Activated T-helper 1 cell treated with anti-CD3 and anti-CD28 coated beads, Interleukin-2, amount 50 U/mL, for 16 hours (primary cell): Measurements from ENCODE around the gene KLK5.
"Not testable (repeated sequence)": the region's sequence is repeated elsewhere in the genome, so short reads cannot be mapped to it uniquely, and the experiment has no call there.

ENCODE experiments used
- DNase-seq, 2 donors: peaks; one replicate each; pipeline ENCODE4 v3.0.0-alpha.2; 2020; ENCODE audit warnings: low read depth in 1 of 2, low spot score in 1 of 2

The KLK5 gene

DNA sequence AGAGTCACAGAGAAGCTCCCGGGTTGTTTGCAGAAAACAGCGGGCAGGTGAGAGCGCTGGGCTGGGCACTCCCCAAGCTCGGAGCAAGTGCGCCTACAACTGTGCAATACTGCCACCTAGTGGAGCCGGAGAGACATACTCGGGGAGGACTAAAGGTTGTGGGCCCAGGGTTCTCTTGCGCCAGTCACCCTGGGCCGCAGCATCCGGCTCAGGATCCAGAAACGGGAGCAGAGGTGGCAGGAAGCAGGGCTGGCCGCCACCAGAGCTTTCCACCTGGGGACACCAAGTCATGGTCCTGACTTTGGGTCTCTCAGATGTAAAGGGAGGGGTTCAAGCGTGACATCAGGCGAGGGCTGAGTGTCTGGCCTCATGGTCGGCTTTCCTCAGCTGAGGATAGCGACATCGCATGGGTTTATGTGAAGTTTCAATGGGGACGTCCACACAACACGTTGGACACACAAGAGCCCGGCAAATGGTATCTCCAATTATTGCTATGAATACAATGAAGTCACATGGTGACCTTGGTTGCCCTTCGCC, 30.5 kb downstream of the KLK5 start:
- DNase-seq, result peak; percentile 35 to 57

- DNase-seq, result no peak
Measured at GRCh38 chr19:50921426-50922316, 31.2 kb downstream of the KLK5 start.

DNA sequence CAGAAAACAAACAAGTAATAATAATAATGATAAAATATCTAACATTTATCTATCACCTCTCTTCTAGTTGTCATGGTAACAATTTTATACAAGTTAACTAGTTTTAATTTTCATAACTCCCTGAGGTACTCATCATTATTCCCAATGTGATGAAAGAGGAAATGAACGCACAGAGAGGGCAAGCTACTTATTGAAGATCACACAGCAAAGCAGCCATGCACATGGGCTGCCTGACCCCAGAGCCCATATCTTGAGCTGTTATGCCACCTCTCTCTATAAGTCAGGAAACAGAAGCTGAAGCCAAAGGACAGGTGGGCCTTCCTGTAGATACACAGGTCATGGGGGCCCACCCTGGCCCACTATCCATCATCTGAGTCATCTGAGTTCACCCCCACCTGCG, 36.8 kb downstream of the KLK5 start:
- no peak for DNase-seq

DNA sequence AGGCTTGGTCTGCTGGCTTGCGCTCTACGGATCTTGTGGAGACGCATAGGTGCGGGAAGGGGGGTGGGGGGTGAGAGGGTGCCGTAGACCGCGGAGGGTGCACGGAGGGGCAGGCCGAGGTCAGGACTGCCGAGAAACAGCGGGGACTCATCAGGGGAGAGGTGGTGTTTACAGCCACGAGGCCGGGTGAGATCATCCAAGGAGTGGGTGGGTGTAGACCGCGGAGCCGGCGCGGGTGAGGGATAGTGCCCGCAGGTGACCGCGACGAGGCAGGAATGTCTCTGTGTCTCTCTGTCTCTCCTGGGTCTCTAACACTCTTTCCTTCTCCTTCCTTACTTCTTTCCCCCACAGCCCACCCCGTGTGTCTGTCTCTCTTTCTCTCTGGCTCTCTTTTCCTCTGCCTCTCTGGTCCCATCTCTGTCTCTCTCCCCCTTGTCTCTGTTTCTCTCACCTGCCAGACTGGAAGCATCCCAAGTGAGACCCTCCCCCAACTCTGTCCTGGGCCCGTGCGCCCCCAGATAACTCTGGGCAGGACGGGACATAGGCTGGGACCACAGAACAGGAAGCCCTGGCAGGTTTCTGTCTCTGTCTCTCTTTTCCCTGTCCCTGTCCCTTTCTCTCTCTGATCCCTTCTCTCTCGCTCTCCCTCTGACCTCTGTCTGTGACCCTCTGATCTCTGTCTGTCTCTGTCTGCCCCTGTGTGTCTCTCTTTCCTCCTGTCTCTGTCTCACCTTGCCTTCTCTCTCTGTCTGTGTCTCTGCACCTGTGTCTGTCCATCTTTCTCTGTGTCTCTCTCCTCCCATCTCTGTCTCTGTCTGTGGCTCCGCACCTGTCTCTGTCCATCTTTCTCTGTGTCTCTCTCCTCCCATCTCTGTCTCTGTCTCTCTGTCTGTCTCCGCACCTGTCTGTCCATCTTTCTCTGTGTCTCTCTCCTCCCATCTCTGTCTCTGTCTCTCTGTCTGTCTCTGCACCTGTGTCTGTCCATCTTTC, 39.8 kb downstream of the KLK5 start:
- DNase-seq, result no peak

GRCh38 chr19:50912102-50912599, 40.7 kb downstream of the KLK5 start:
- DNase-seq, result no peak

DNA sequence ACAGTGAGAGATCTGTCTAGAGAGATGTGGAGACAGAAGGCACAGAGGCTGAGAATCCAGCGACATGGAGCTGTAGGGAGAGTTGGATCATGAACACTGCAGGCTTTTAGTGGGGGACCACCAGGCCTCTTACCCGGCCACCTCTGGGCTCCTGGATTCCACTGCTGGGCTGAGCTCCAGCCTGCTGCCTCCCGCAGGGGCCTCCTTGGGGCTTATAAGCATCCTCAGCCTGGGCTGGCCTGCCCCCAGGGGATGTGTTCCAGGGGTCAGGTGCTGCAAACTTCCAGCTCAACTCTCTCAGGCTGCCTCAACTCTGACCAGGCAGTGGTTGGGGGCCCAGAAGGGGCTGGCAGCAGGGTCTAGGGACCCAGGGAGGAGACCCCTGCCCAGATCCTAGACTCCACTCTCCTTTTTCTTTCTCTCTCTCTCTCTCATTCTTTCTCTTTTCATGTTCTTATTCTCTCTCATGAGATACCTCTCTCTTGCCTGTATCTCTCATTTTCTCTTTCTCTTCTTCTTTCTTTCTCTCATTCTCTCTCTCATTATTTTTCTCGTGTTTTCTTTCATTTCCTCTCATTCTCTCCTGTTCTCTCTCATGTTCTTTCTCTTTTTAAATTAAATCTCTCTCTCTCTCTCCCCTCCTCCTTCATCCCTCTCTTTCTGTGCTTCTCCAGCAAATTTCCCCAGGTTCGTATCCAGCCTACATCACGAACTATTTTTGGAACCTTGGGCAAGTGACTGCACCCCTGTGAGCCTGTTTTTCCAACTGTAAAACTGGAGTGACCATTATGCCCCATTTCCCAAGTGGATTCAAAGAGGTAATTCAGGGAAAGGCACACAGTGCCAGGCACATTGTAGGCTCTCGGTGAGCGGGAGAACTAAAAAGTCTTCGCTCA, 41.4 kb downstream of the KLK5 start, which contains the start of gene KLK4:
Gene KLK4, minus strand, starts transcription at position 190 of the 896 bp plus-strand sequence. CDS start 657 bp downstream, outside the sequence.
- no peak for DNase-seq

DNA sequence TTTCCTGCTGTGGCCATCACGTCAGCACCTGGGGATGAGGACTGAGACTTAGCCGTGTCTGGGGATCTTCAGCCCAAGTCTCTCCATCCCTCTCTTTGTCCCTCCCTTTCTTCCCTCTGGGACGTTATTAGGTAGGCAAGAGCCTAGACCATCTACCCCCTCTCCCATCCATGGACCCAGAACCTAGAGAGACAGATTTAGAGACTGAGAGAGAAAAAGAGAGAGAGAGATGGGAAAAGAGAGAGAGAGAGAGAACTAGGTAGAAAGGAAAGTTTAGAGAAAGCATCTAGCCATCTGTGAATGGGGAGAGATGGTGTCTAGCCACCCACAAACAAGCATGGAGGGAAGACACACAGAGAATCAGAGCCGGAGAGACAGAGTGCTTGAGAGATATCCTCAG, 42.1 kb downstream of the KLK5 start:
- DNase-seq, result no peak

DNA sequence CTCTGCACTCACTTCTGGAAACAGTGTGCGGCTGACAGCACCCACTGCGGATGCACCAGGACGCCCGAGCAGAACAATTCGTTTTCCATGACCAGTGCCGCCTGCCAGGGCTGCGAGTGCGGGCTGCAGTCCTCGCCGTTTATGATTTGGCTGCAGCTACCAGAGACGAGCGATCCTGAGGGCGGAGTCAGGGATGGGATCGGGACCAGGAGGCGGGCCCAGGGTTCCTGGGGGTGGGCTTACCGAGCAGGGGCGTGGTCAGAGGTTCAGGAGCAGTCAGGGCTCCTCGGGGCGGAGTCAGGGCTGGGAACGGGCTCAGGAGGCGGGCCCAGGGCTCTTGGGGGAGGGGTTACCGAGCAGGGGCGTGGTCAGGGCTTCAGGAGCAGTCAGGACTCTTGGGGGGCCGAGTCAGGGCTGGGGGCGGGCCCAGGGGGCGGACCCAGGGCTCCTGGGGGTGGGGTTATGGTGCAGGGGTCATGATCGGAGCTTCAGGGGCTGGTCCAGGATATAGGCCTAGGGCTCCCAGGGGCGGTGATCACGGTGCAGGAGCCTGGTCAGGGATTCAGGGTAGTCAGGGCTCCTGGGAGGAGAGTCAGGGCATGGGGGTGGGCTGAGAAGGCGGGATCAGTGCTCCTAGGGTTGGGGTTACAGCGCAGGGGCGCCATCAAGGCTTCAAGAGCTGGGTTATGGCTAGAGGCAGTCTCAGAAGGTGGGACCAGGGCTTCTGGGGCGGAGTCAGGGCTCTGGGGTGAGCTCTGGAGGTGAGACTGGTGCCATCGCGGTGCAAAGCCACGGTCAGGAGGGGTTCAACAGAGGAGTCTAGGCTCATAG, 43.4 kb downstream of the KLK5 start:
- no peak for DNase-seq

GRCh38 chr19:50908336-50908735, 44.5 kb downstream of the KLK5 start:
- no peak for DNase-seq

GRCh38 chr19:50906217-50906616, 46.6 kb downstream of the KLK5 start:
- no peak for DNase-seq

DNA sequence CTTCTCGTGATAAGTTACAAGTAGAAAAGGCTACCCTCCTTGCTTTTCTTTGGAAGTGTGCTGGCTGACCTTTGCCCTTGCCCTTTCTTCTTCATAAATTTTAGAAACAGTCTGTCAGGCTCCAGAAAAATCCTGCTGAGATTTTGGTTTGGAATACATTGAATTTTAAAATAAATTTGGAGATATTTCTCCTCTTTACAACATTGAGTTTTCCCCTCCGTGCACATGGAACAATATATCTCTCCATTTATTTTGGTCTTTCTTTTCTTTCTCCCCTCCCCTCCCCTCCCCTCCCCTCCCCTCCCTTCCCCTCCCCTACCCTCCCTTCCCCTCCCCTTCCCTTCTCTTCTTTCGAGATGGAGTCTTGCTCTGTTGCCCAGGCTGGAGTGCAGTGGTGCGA, 50.2 kb downstream of the KLK5 start:
- DNase-seq, result no peak

DNA sequence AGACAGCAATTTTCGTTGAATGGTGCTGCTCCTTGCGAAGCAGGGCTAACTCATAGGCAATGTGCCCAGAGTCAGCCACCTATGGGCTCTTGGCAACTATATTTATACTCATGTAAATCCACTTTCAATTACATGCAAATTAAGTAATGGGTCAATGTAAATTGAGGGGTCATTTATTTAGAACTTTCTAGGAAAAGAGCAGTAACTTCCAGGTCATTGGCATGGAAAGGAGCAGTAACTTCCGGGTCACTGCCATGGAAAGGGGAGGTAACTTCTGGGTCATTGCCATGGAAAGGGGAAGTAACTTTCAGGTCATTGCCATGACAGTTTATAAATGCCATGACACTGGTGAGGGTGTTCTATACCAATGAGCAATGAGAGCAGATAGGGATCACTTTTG, 53.3 kb downstream of the KLK5 start:
- DNase-seq, result no peak

DNA sequence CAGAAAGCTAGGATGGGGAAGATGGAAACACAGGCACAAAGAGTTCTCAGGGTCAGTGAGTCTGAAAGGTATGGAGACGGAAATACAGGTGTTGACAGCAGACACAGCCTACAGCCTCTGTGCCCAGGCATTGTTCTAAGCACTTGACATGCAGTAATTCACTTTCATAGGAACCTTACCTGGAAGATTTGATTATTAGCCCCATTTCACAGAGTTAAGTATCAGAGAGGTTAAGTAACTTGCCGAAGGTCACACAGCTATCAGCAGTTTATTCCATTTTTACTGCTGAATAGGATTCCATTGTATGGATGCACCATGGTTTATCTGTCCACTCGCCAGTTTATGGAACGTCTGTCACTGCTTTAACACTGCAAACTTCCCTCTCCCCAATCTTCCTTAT, 54.8 kb downstream of the KLK5 start:
- DNase-seq, result no peak

DNA sequence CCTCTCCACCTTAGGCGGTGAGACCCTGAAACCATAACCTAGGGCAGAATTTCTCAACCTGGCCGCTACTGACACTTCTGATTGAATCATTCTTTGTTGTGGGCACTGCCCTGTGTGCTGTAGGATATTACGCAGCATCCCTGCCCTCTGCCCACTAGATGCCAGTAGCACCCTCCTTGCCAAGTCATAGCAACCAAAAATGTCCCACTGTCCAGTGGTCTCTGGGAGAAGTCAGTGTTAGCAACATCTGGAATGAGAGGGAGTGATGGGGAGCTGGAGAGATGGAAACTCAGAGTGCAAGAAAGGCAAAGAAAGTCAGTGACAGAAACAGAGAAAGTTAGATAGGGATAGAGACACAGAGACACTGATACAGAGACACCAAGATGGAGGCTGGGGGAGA, 55.2 kb downstream of the KLK5 start:
- no peak for DNase-seq

GRCh38 chr19:50897191-50897607, 55.6 kb downstream of the KLK5 start:
- DNase-seq, result no peak

DNA sequence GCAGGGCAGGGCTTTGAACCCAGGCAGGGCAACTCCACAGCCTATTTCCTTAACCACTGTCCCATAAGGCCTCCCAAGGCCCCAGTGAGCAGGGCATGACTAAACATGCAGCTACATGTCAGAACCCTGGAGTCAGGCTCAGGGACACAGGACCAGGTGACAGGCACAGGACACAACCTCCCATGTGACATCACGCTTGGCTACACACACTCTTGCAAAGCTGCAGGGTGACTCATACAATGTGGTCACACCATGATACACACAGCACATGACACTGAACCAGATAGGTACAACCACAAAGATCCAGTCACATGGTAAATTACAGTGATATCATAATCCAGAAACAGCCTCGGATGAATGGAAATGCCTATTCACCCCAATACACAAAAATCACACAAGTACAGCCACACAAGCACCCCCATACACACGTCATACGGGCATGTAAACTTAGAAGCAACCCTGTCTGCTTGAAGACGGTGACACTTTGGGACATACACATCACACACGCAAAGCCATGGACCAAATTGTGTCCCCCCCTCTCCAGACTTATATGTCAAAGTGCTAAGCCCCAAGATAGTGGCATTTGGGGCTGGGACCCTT, 56.1 kb downstream of the KLK5 start:
- no peak for DNase-seq

DNA sequence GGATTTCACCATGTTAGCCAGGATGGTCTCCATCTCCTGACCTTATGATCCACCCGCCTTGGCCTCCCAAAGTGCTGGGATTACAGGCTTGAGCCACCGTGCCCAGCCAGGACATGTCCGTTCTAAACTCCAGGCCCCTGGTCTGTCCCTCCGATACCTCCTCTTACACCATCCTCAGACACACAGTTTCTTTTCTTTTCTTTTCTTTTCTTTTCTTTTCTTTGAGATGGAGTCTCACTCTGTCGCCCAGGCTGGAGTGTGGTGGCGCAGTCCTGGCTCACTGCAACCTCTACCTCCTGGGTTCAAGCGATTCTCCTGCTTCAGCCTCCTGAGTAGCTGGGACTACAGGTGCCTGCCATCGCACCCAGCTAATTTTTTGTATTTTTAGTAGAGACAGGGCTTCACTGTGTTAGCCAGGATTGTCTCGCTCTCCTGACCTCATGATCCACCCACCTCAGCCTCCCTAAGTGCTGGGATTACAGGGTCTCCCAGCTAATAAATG, 56.7 kb downstream of the KLK5 start:
- not testable (repeated sequence) for DNase-seq

DNA sequence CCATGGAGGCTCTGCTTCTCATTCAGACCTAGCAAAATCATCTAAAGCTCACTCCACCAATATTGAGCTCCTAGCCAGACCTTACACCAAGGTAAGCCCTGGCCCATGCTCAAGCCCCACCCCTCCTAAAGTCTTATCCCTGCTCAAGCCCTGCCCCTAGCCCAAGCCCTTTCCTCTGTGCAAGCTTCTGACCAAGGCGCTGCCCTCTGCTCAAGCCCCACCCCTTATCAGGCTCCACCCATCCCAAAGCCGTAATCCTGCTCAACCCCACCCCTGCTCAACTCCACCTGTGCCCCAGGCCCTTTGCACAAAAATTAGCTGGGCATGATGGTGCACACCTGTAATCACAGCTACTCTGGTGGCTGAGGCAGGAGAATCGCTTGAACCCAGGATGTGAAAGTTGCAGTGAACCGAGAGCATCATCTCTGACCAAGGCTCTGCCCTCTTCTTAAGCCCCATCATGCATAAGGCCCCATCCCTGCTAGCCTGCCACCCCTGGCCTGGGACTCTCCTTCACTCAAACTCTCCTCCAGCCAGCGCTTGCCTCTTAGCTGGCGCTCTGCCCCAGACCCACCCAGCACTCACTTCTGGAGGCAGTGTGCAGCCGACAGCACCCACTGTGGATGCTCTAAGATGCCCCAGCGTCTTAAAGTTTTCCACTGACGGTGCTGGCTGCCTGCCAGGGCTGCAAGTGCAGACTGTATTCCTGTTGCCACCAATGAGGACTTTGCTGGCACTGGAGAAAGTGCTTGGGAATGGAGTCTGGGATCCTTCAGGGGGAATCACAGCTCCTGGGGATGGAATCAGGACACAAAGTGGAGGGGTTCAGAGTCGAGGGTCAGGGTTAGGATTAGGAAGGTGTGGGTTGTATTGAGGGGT, 58.1 kb downstream of the KLK5 start:
- DNase-seq, result no peak
